ENCODE data around the gene ZNF396.

ZNF396 gene

DNA sequence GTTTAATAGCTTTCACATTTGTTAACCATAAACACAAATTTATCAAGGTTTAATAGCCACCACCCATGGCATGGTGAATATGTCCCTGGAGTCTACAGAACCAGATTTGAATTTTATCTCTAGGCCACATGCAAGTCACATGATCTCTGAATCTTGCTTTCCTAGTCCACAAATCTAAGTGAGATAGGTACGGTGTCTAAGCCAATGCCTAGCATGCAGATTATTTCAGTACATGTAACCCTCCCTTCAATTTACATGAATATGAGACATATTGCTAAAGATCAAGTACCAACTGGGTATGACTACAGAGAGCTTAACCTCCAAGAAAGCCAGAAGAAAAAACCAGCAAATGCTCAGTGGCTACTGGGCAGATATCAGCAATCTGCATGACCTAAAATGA, 42.9 kb downstream of the ZNF396 start:
- DNase-seq = no peak

- no peak for DNase-seq
Observed at GRCh38 chr18:35331367-35332087, 45.6 kb downstream of the ZNF396 start.

- DNase-seq = no peak
Observed at GRCh38 chr18:35328868-35329267, 48.3 kb downstream of the ZNF396 start.

GRCh38 chr18:35326695-35327387, 50.3 kb downstream of the ZNF396 start:
- DNase-seq = no peak

GRCh38 chr18:35324926-35325655, 52.0 kb downstream of the ZNF396 start:
- DNase-seq = no peak

DNA sequence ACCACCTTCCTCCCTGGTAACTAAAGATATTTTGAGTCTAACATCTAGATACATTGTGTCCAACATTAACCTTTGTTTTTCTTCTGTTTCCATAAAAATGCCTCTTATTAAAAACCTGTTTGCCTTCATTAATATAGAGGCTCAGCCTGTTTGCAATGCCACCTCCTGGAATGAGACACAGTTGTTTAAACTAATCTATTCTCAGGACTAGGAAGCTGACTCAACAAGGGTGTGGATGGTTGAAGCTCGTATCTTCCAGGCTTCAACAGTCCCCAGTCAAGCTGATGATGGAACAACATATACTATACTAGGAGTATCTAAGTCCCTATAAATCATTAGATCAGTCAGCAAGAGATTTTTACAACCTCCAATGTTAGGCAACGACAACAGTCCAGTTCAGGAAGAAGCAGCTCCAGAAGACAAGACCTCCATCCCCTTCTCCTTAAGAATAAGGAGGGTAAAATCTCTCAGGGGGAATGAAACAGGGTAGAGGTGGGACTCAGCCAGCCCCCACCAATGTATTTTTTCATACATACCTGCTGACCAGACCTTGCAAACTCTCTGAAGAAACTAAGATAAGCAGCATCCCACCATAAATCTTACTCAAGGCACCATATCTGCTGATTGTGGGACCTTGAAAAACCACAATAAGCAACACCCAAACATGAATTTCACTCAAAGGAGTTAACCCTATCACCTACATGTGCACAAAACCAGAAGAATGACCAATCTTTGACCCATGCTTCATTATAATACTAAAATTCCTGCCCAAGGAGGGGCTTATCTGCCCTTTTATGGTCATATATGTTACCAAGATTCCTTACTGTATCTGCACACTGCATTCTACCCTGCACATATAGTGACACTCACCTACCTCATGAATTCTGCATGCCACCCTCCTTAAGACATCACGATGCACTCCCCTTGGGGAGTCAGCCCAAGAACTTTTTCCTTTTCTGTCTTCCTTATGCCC, 54.4 kb downstream of the ZNF396 start:
- DNase-seq = no peak
